ENCODE data around the gene SEPTIN8. TPM values are rescaled to one million over a fixed set of nuclear protein-coding genes. Genes with fewer than 3 reads are reported as not detected.

SEPTIN8 gene
- total RNA-seq, 1 experiment from 2014 or later: 12.4 TPM

- Histone ChIP-seq H3K36me3 (replicated peaks; ENCODE audit: control insufficient read depth, insufficient read depth, low read length) (peaks cover 3% of the 10 kb centered on the region), H3K27me3 (ENCODE audit: control insufficient read depth, insufficient read depth, low read length) (no peaks in the 10 kb centered on the region), H3K4me3 (ENCODE audit: insufficient read depth, low read depth, low read length) (no peak overlapping the region)
- DNase-seq: peak; percentile 18
These were observed 17.7 kb downstream of the SEPTIN8 start for GRCh38 chr5:132759114-132760048.

GRCh38 chr5:132758451-132758850 is 18.6 kb downstream of the SEPTIN8 start:
- no peak for DNase-seq
- H3K36me3 ChIP-seq (replicated peaks; ENCODE audit: control insufficient read depth, insufficient read depth, low read length): peaks cover 3% of the 10 kb centered on the region
- no peaks in the 10 kb centered on the region for H3K27me3 ChIP-seq (ENCODE audit: control insufficient read depth, insufficient read depth, low read length)
- H3K4me3 ChIP-seq (ENCODE audit: insufficient read depth, low read depth, low read length): no peak overlapping the region

- peaks cover 2% of the 10 kb centered on the region; the same call in 1 of the 2 replicates for H3K36me3 ChIP-seq (replicated peaks; ENCODE audit: control insufficient read depth, insufficient read depth, low read length)
- no peak for DNase-seq
- H3K4me3 ChIP-seq (ENCODE audit: insufficient read depth, low read depth, low read length): no peak overlapping the region
- H3K27me3 ChIP-seq (ENCODE audit: control insufficient read depth, insufficient read depth, low read length): no peaks in the 10 kb centered on the region; the same call in 1 of the 2 replicates
These were observed 20.5 kb downstream of the SEPTIN8 start for GRCh38 chr5:132756542-132756941.

GRCh38 chr5:132754947-132755346 is 22.1 kb downstream of the SEPTIN8 start:
- H3K27me3 ChIP-seq (ENCODE audit: control insufficient read depth, insufficient read depth, low read length): peaks cover 4% of the 10 kb centered on the region; the same call in 1 of the 2 replicates
- DNase-seq: peak; percentile 53
- no peaks in the 10 kb centered on the region; the same call in 1 of the 2 replicates for H3K36me3 ChIP-seq (replicated peaks; ENCODE audit: control insufficient read depth, insufficient read depth, low read length)
- no peak overlapping the region for H3K4me3 ChIP-seq (ENCODE audit: insufficient read depth, low read depth, low read length)

GRCh38 chr5:132754111-132754510 is 22.9 kb downstream of the SEPTIN8 start:
- Histone ChIP-seq H3K36me3 (replicated peaks; ENCODE audit: control insufficient read depth, insufficient read depth, low read length) (no peaks in the 10 kb centered on the region), H3K27me3 (ENCODE audit: control insufficient read depth, insufficient read depth, low read length) (peaks cover 11% of the 10 kb centered on the region), H3K4me3 (ENCODE audit: insufficient read depth, low read depth, low read length) (no peak overlapping the region)
- DNase-seq: no peak

- H3K4me3 ChIP-seq (ENCODE audit: insufficient read depth, low read depth, low read length): no peak overlapping the region
- no peaks in the 10 kb centered on the region for H3K36me3 ChIP-seq (replicated peaks; ENCODE audit: control insufficient read depth, insufficient read depth, low read length)
- peak; percentile 77 for DNase-seq
- H3K27me3 ChIP-seq (ENCODE audit: control insufficient read depth, insufficient read depth, low read length): peaks cover 18% of the 10 kb centered on the region
These were observed 23.7 kb downstream of the SEPTIN8 start for GRCh38 chr5:132753135-132753987.

- H3K36me3 ChIP-seq (replicated peaks; ENCODE audit: control insufficient read depth, insufficient read depth, low read length): no peaks in the 10 kb centered on the region
- no peak for DNase-seq
- no peak overlapping the region for H3K4me3 ChIP-seq (ENCODE audit: insufficient read depth, low read depth, low read length)
- peaks cover 25% of the 10 kb centered on the region for H3K27me3 ChIP-seq (ENCODE audit: control insufficient read depth, insufficient read depth, low read length)
These were observed 24.4 kb downstream of the SEPTIN8 start for GRCh38 chr5:132752581-132753125.

- Histone ChIP-seq H3K4me3 (ENCODE audit: insufficient read depth, low read depth, low read length) (no peak overlapping the region), H3K27me3 (ENCODE audit: control insufficient read depth, insufficient read depth, low read length) (peaks cover 31% of the 10 kb centered on the region), H3K36me3 (replicated peaks; ENCODE audit: control insufficient read depth, insufficient read depth, low read length) (no peaks in the 10 kb centered on the region)
- DNase-seq: no peak
These were observed 25.0 kb downstream of the SEPTIN8 start for GRCh38 chr5:132751971-132752580.

- Histone ChIP-seq H3K27me3 (ENCODE audit: control insufficient read depth, insufficient read depth, low read length) (peaks cover 37% of the 10 kb centered on the region), H3K36me3 (replicated peaks; ENCODE audit: control insufficient read depth, insufficient read depth, low read length) (no peaks in the 10 kb centered on the region)
- no peak for DNase-seq
These were observed 25.6 kb downstream of the SEPTIN8 start for GRCh38 chr5:132751444-132751843.

GRCh38 chr5:132750471-132751230 is 26.4 kb downstream of the SEPTIN8 start:
- DNase-seq: no peak
- peaks cover 42% of the 10 kb centered on the region for H3K27me3 ChIP-seq (ENCODE audit: control insufficient read depth, insufficient read depth, low read length)
- no peaks in the 10 kb centered on the region for H3K36me3 ChIP-seq (replicated peaks; ENCODE audit: control insufficient read depth, insufficient read depth, low read length)
- H3K4me3 ChIP-seq (ENCODE audit: insufficient read depth, low read depth, low read length): no peak overlapping the region

More at GRCh38 chr5:132751444-132751843, 25.6 kb downstream of the SEPTIN8 start:
- H3K4me3 ChIP-seq (ENCODE audit: insufficient read depth, low read depth, low read length): no peak overlapping the region

GRCh38 chr5:132749506-132749905 is 27.5 kb downstream of the SEPTIN8 start:
- Histone ChIP-seq H3K4me3 (ENCODE audit: insufficient read depth, low read depth, low read length) (no peak overlapping the region), H3K36me3 (replicated peaks; ENCODE audit: control insufficient read depth, insufficient read depth, low read length) (no peaks in the 10 kb centered on the region), H3K27me3 (ENCODE audit: control insufficient read depth, insufficient read depth, low read length) (peaks cover 43% of the 10 kb centered on the region)
- no peak for DNase-seq

- no peaks in the 10 kb centered on the region for H3K36me3 ChIP-seq (replicated peaks; ENCODE audit: control insufficient read depth, insufficient read depth, low read length)
- DNase-seq: peak; percentile 24
- no peak overlapping the region for H3K4me3 ChIP-seq (ENCODE audit: insufficient read depth, low read depth, low read length)
- H3K27me3 ChIP-seq (ENCODE audit: control insufficient read depth, insufficient read depth, low read length): peaks cover 43% of the 10 kb centered on the region
These were observed 28.5 kb downstream of the SEPTIN8 start for GRCh38 chr5:132748522-132749000.

GRCh38 chr5:132747616-132748440 is 29.2 kb downstream of the SEPTIN8 start:
- Histone ChIP-seq H3K27me3 (ENCODE audit: control insufficient read depth, insufficient read depth, low read length) (peaks cover 43% of the 10 kb centered on the region), H3K36me3 (replicated peaks; ENCODE audit: control insufficient read depth, insufficient read depth, low read length) (no peaks in the 10 kb centered on the region), H3K4me3 (ENCODE audit: insufficient read depth, low read depth, low read length) (peak overlapping the region; percentile 48)
- DNase-seq: peak; percentile 82

All from H7 (cell line).